ENCODE results near the gene AMPD3.

- TF ChIP-seq POLR2AphosphoS5 (IDR thresholded peaks at IDR 0.05) (no peak), CTCF (IDR thresholded peaks at IDR 0.05) (no peak), POLR2A (IDR thresholded peaks at IDR 0.05) (no peak)
Measured at GRCh38 chr11:10418259-10418949, 36.7 kb upstream of the AMPD3 start.
